ENCODE results near the gene CDH4.

Gene CDH4

GRCh38 chr20:61723529-61724257 lies 471.6 kb downstream of the CDH4 start:
- ATAC-seq (replicated peaks) = no peak
- no peak overlapping the region for H3K27ac Mint-ChIP-seq
- no peak for DNase-seq
- H3K36me3 Mint-ChIP-seq = no peaks in the 10 kb centered on the region
- H3K4me3 Mint-ChIP-seq = no peak overlapping the region
- no peaks in the 10 kb centered on the region for H3K9me3 Mint-ChIP-seq
- peaks cover 0 to 12% of the 10 kb centered on the region in 2 donors for H3K4me1 Mint-ChIP-seq
- peaks cover 8 to 16% of the 10 kb centered on the region in 2 donors for H3K27me3 Mint-ChIP-seq

- ATAC-seq (replicated peaks) (no peak), DNase-seq (no peak)
- H3K4me3 Mint-ChIP-seq = no peak overlapping the region
- peaks cover 0 to 10% of the 10 kb centered on the region in 2 donors for H3K4me1 Mint-ChIP-seq
- H3K27me3 Mint-ChIP-seq = peaks cover 8 to 16% of the 10 kb centered on the region in 2 donors
- no peaks in the 10 kb centered on the region for H3K36me3 Mint-ChIP-seq
- no peaks in the 10 kb centered on the region for H3K9me3 Mint-ChIP-seq
- no peak overlapping the region for H3K27ac Mint-ChIP-seq
Measured at GRCh38 chr20:61724376-61724775, 472.3 kb downstream of the CDH4 start.

- no peaks in the 10 kb centered on the region for H3K9me3 Mint-ChIP-seq
- H3K36me3 Mint-ChIP-seq = no peaks in the 10 kb centered on the region
- H3K4me1 Mint-ChIP-seq = peaks cover 0 to 2% of the 10 kb centered on the region in 2 donors
- peaks cover 5 to 9% of the 10 kb centered on the region in 2 donors for H3K27me3 Mint-ChIP-seq
- no peak overlapping the region for H3K27ac Mint-ChIP-seq
- DNase-seq (no peak), ATAC-seq (replicated peaks) (no peak)
- no peak overlapping the region for H3K4me3 Mint-ChIP-seq
Measured at GRCh38 chr20:61725145-61725544, 473.1 kb downstream of the CDH4 start.

GRCh38 chr20:61725966-61726365 lies 473.9 kb downstream of the CDH4 start:
- H3K9me3 Mint-ChIP-seq = no peaks in the 10 kb centered on the region
- DNase-seq (no peak), ATAC-seq (replicated peaks) (no peak)
- H3K27me3 Mint-ChIP-seq = peaks cover 0 to 1% of the 10 kb centered on the region in 2 donors
- no peaks in the 10 kb centered on the region for H3K36me3 Mint-ChIP-seq
- no peaks in the 10 kb centered on the region for H3K4me1 Mint-ChIP-seq
- H3K27ac Mint-ChIP-seq = no peak overlapping the region
- no peak overlapping the region for H3K4me3 Mint-ChIP-seq

GRCh38 chr20:61726979-61727378 lies 474.9 kb downstream of the CDH4 start:
- Mint-ChIP-seq H3K36me3 (no peaks in the 10 kb centered on the region), H3K27me3 (no peaks in the 10 kb centered on the region), H3K9me3 (no peaks in the 10 kb centered on the region), H3K4me1 (no peaks in the 10 kb centered on the region), H3K4me3 (no peak overlapping the region), H3K27ac (no peak overlapping the region)
- no peak for ATAC-seq (replicated peaks)
- DNase-seq = no peak

GRCh38 chr20:61727761-61728160 lies 475.7 kb downstream of the CDH4 start:
- Mint-ChIP-seq H3K4me1 (no peaks in the 10 kb centered on the region), H3K27me3 (no peaks in the 10 kb centered on the region), H3K36me3 (no peaks in the 10 kb centered on the region), H3K9me3 (no peaks in the 10 kb centered on the region), H3K4me3 (no peak overlapping the region), H3K27ac (no peak overlapping the region)
- ATAC-seq (replicated peaks) (no peak), DNase-seq (no peak)

GRCh38 chr20:61728326-61728725 lies 476.3 kb downstream of the CDH4 start:
- Mint-ChIP-seq H3K4me1 (no peaks in the 10 kb centered on the region), H3K36me3 (no peaks in the 10 kb centered on the region), H3K27ac (no peak overlapping the region), H3K9me3 (no peaks in the 10 kb centered on the region), H3K4me3 (no peak overlapping the region), H3K27me3 (peaks cover 0 to 1% of the 10 kb centered on the region in 2 donors)
- DNase-seq (no peak), ATAC-seq (replicated peaks) (no peak)

- DNase-seq = no peak
- Mint-ChIP-seq H3K36me3 (no peaks in the 10 kb centered on the region), H3K4me3 (no peak overlapping the region), H3K4me1 (no peaks in the 10 kb centered on the region), H3K27me3 (peaks cover 0 to 4% of the 10 kb centered on the region in 2 donors), H3K9me3 (no peaks in the 10 kb centered on the region), H3K27ac (no peak overlapping the region)
- no peak for ATAC-seq (replicated peaks)
Measured at GRCh38 chr20:61728786-61729770, 477.0 kb downstream of the CDH4 start.

- H3K27ac Mint-ChIP-seq = no peak overlapping the region
- H3K27me3 Mint-ChIP-seq = peaks cover 4% of the 10 kb centered on the region in 2 donors
- H3K9me3 Mint-ChIP-seq = peaks cover 0 to 1% of the 10 kb centered on the region in 2 donors
- DNase-seq = no peak
- H3K4me1 Mint-ChIP-seq = no peaks in the 10 kb centered on the region
- no peak overlapping the region for H3K4me3 Mint-ChIP-seq
- no peak for ATAC-seq (replicated peaks)
- H3K36me3 Mint-ChIP-seq = no peaks in the 10 kb centered on the region
Measured at GRCh38 chr20:61730631-61731362, 478.7 kb downstream of the CDH4 start.

GRCh38 chr20:61731363-61732181 lies 479.5 kb downstream of the CDH4 start:
- Mint-ChIP-seq H3K27me3 (peaks cover 7 to 11% of the 10 kb centered on the region in 2 donors), H3K4me3 (no peak overlapping the region), H3K36me3 (no peaks in the 10 kb centered on the region), H3K27ac (no peak overlapping the region), H3K4me1 (no peaks in the 10 kb centered on the region), H3K9me3 (peaks cover 0 to 1% of the 10 kb centered on the region in 2 donors)
- DNase-seq (no peak), ATAC-seq (replicated peaks) (no peak)

- ATAC-seq (replicated peaks) (no peak), DNase-seq (no peak)
- no peaks in the 10 kb centered on the region for H3K36me3 Mint-ChIP-seq
- no peaks in the 10 kb centered on the region for H3K4me1 Mint-ChIP-seq
- peaks cover 7 to 11% of the 10 kb centered on the region in 2 donors for H3K27me3 Mint-ChIP-seq
- H3K27ac Mint-ChIP-seq = no peak overlapping the region
- peaks cover 0 to 1% of the 10 kb centered on the region in 2 donors for H3K9me3 Mint-ChIP-seq
- no peak overlapping the region for H3K4me3 Mint-ChIP-seq
Measured at GRCh38 chr20:61732511-61733210, 480.6 kb downstream of the CDH4 start.

- H3K4me3 Mint-ChIP-seq = no peak overlapping the region
Measured at GRCh38 chr20:61733216-61733615, 481.2 kb downstream of the CDH4 start.

More at GRCh38 chr20:61733216-61733615, 481.2 kb downstream of the CDH4 start:
- ATAC-seq (replicated peaks) (no peak), DNase-seq (no peak)
- Mint-ChIP-seq H3K9me3 (peaks cover 0 to 1% of the 10 kb centered on the region in 2 donors), H3K4me1 (no peaks in the 10 kb centered on the region), H3K27me3 (peaks cover 7 to 11% of the 10 kb centered on the region in 2 donors), H3K36me3 (no peaks in the 10 kb centered on the region), H3K27ac (no peak overlapping the region)
